NT2/D1 (cell line): Measurements from ENCODE around the gene ROBO1.

ENCODE experiments used
- SUZ12 ChIP-seq: IDR thresholded peaks from 2 replicates; pipeline ENCODE4 v1.6.1; 2011; ENCODE audit not compliant: insufficient read length, insufficient read depth; ENCODE audit errors: extremely low read depth
- YY1 ChIP-seq: IDR thresholded peaks from 2 replicates; pipeline ENCODE4 v1.6.1; 2011; ENCODE audit not compliant: insufficient read length, insufficient read depth

DNA sequence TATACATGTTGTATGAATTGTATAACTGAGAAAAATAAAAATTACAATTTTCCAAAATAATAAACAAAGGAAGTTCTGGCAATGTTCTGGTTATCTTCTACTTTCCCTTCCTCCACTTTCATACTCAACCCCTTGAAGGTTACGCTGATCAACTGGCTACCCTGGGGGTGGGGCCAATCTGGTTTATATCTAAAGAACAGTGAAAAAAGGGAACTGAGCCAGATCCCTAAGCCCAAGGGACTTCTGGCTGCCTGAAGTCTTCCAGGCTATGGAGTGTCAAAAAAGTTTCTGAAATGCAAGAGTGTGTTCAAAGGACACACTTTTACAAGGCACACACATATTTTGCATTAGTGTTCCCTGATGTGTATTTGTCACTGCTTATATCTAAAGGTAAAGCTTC is 591.9 kb downstream of the ROBO1 start:
- no peak for TF ChIP-seq SUZ12
- TF ChIP-seq YY1 = no peak
